K562 (cell line): Measurements from ENCODE around the gene GAL. TPM values are rescaled to one million over a fixed set of nuclear protein-coding genes. Genes with fewer than 3 reads are reported as not detected.

Experiments
- ATAC-seq: fragments of 200-7000 bp; cut with Tn5 transposase; 3 replicates; pipeline ENCODE4 v1.9.1; 2020; ENCODE audit warnings: moderate library complexity
- BruUV-seq: library from RNA; stranded (reverse); fragments of 400-500 nt; replicated peaks from 2 replicates; lab custom pipeline; 2021; lab: Mats Ljungman, UMichigan
- CTCF ChIA-PET: fragments of 300-600 bp; formaldehyde crosslinking; extraction: SDS; loops from one replicate; lab custom pipeline; 2021; ENCODE audit warnings: low intra/inter-chr PET ratio; lab: Yijun Ruan, JAX
- POLR2A ChIA-PET: fragments of 300-600, 350-650 bp; sonication (Branson Sonifier 250); formaldehyde crosslinking; extraction: SDS; loops from one replicate; lab custom pipeline; 2021; ENCODE audit warnings: antibody characterized with exemption, inconsistent platforms; lab: Yijun Ruan, JAX
- DNase-seq, 4 experiments: peaks; one replicate each; pipeline versions ENCODE4 v3.0.0 to v3.0.0-alpha.2; 2011 to 2018; ENCODE audit warnings: low spot score in 3 of 4, mixed read lengths in 3 of 4; ENCODE audit errors: extremely low read depth in 1 of 4
- FAIRE-seq: peaks from 2 replicates; lab custom pipeline; 2011; peaks lifted over from hg19 to GRCh38; lab: Jason Lieb, UNC
- H2AFZ ChIP-seq: 2 replicates; pipeline ENCODE4 v1.6.0; 2011; ENCODE audit warnings: low read depth, low read length, control low read depth, inconsistent platforms
- H3K27ac ChIP-seq: fragments of 200-600 bp; 3 replicates; pipeline ENCODE4 v1.8.0; 2011; ENCODE audit warnings: low read depth, mild to moderate bottlenecking, control low read depth, inconsistent platforms, low read length, moderate library complexity, mixed read lengths; ENCODE audit errors: extremely low read depth
- H3K27me3 ChIP-seq, 2 experiments: fragments of 300-600 bp in 1 of 2; 2 replicates in 1 of 2; 3 replicates in 1 of 2; pipeline versions ENCODE4 v1.6.0 to v1.8.0; 2011; ENCODE audit warnings: inconsistent platforms in 2 of 2, low read length in 2 of 2, mild to moderate bottlenecking in 1 of 2, mixed read lengths in 1 of 2, moderate library complexity in 1 of 2; ENCODE audit not compliant: control insufficient read depth in 2 of 2, insufficient read depth in 2 of 2
- H3K36me3 ChIP-seq: fragments of 300-600 bp; 3 replicates; pipeline ENCODE4 v1.8.0; 2011; ENCODE audit warnings: mild to moderate bottlenecking, low read length, inconsistent platforms; ENCODE audit not compliant: control insufficient read depth, insufficient read depth
- H3K4me1 ChIP-seq, 2 experiments: fragments of 200-600 bp in 1 of 2; replicated peaks in 1 of 2; 2 replicates in 1 of 2; 3 replicates in 1 of 2; pipeline versions ENCODE4 v1.5.1 to v1.8.0; 2011; ENCODE audit warnings: inconsistent platforms in 2 of 2, low read length in 2 of 2, mild to moderate bottlenecking in 1 of 2, mixed read lengths in 1 of 2, moderate library complexity in 1 of 2; ENCODE audit not compliant: control insufficient read depth in 2 of 2, insufficient read depth in 2 of 2
- H3K4me2 ChIP-seq: 2 replicates; pipeline ENCODE4 v1.6.1; 2011; ENCODE audit warnings: low read length, control low read depth, inconsistent platforms, mixed read lengths; ENCODE audit not compliant: insufficient read depth
- H3K4me3 ChIP-seq: fragments of 200-600 bp; sonication (generic), shearing (Covaris generic); 2 replicates; pipeline ENCODE4 v1.5.1; 2016; ENCODE audit warnings: control low read depth, inconsistent platforms
- H3K79me2 ChIP-seq: fragments of 200-600 bp; 3 replicates; pipeline ENCODE4 v1.8.0; 2011; ENCODE audit warnings: low read length, inconsistent platforms; ENCODE audit not compliant: control insufficient read depth, insufficient read depth
- H3K9ac ChIP-seq, 2 experiments: 2 replicates each; pipeline versions ENCODE4 v1.6.0 to v1.6.1; 2011; ENCODE audit warnings: low read depth in 2 of 2, low read length in 2 of 2, control low read depth in 1 of 2, inconsistent platforms in 1 of 2, mild to moderate bottlenecking in 1 of 2, mixed read lengths in 1 of 2; ENCODE audit not compliant: insufficient read depth in 1 of 2
- H3K9me1 ChIP-seq: one replicate; pipeline ENCODE4 v1.6.0; 2011; ENCODE audit warnings: inconsistent platforms, mild to moderate bottlenecking, low read length, moderate library complexity; ENCODE audit not compliant: control insufficient read depth, insufficient read depth
- H3K9me3 ChIP-seq: replicated peaks from 2 replicates; pipeline ENCODE4 v1.5.1; 2011; ENCODE audit warnings: low read depth, low read length, inconsistent platforms; ENCODE audit not compliant: control insufficient read depth, insufficient read depth
- H4K20me1 ChIP-seq: replicated peaks from 2 replicates; pipeline ENCODE4 v1.6.1; 2011; ENCODE audit warnings: low read length, inconsistent platforms, mixed read lengths; ENCODE audit not compliant: control insufficient read depth, insufficient read depth
- BRCA1 ChIP-seq, 2 experiments: fragments of 450-650 bp in 1 of 2; sonication (generic) in 1 of 2; formaldehyde crosslinking in 1 of 2; IDR thresholded peaks; 2 replicates each; pipeline versions ENCODE4 v1.5.0 to v1.6.1; 2017 to 2020; ENCODE audit warnings: mild to moderate bottlenecking in 1 of 2, missing genetic modification reagents in 1 of 2
- NR2C2 ChIP-seq, 2 experiments: fragments of 200-800 bp in 1 of 2; sonication (Bioruptor generic) in 1 of 2; sonication (generic) in 1 of 2; formaldehyde crosslinking in 1 of 2; IDR thresholded peaks; 2 replicates each; pipeline versions ENCODE4 v1.6.1 to v1.8.0; 2016 to 2022; ENCODE audit warnings: mild to moderate bottlenecking in 1 of 2, missing compliant biosample characterization in 1 of 2, missing genetic modification characterization in 1 of 2, missing genetic modification reagents in 1 of 2
- NR3C1 ChIP-seq: sonication (generic); formaldehyde crosslinking; IDR thresholded peaks from 2 replicates; pipeline ENCODE4 v1.8.1; 2022; ENCODE audit warnings: missing genetic modification reagents
- SRSF3 ChIP-seq: fragments of 200-400 bp; formaldehyde crosslinking; IDR thresholded peaks from 2 replicates; pipeline ENCODE4 v1.6.1; 2016; ENCODE audit warnings: mild to moderate bottlenecking, low read length, moderate library complexity; ENCODE audit not compliant: insufficient read depth
- YY1 ChIP-seq, 3 experiments: IDR thresholded peaks; 2 replicates each; pipeline ENCODE4 v1.6.1; 2011; ENCODE audit warnings: low read length in 2 of 3, mild to moderate bottlenecking in 2 of 3, moderate library complexity in 2 of 3, borderline replicate concordance in 1 of 3, control low read depth in 1 of 3, low read depth in 1 of 3; ENCODE audit not compliant: insufficient read depth in 3 of 3, insufficient replicate concordance in 2 of 3, control insufficient read depth in 1 of 3, insufficient read length in 1 of 3; ENCODE audit errors: extremely low read depth in 1 of 3
- WGBS: fragments of 100-300 bp; shearing (Covaris generic); methylation state at CpG from one replicate; pipeline ENCODE4 v1.1.6; 2016; ENCODE audit warnings: low coverage, mixed read lengths; ENCODE audit not compliant: insufficient coverage; ENCODE audit errors: missing lambda C conversion rate; 5-methylcytosine and 5-hydroxymethylcytosine counted together
- in situ Hi-C: fragments of 300-500 bp; cut with MboI; formaldehyde crosslinking; loops from 4 replicates; pipeline ENCODE4 v1.15.0; 2018; ENCODE audit warnings: inconsistent platforms, mixed read lengths
- intact Hi-C: fragments of 100-400 bp; cut with micrococcal nuclease; formaldehyde crosslinking; loops from 2 replicates; pipeline ENCODE4 v1.14.2; 2022
- polyA plus RNA-seq, 8 experiments: library from polyadenylated mRNA; depleted of rRNA in 4 of 8; stranded (reverse) in 5 of 8; unstranded in 3 of 8; fragments of >200 nt; fragmentation: Nextera tagmentation in 2 of 8; fragmentation: Illumina TruSeq in 1 of 8; extraction: Ambion mirVana in 2 of 8; extraction: Trizol in 1 of 8; gene quantifications; 2 replicates each; pipeline versions ENCODE4 v1.2.1 to v1.2.3, GENCODE V29; 2011 to 2014; ENCODE audit warnings: inconsistent platforms in 1 of 8, missing spikeins in 1 of 8
- total RNA-seq, 7 experiments: library from RNA; depleted of rRNA in 6 of 7; stranded (reverse); fragments of >200 nt in 6 of 7; fragmentation: Illumina TruSeq in 2 of 7; extraction: Trizol in 2 of 7; gene quantifications; 2 replicates each; pipeline versions ENCODE4 v1.2.1 to v1.2.3, GENCODE V29; 2011 to 2021; ENCODE audit warnings: low replicate concordance in 1 of 7

Gene GAL
- total and polyA plus RNA-seq, 9 of the 15 experiments (the other 6 are each of a cell fraction or from before 2014, with no cell fraction given) = 10.6 to 119 (median 36.3) TPM

GRCh38 chr11:68673306-68673945 lies 10.9 kb upstream of the GAL start:
- H3K4me2 ChIP-seq = no peak overlapping the region
- in situ Hi-C loops = no loop called here
- ChIA-PET CTCF (no interaction called here), POLR2A (interaction anchor here (1.3 to 1.8 kb wide), 4 partner anchors 9 to 18 kb away, joined by 3 to 8 read pairs (median 4); partner anchors contain the start of gene GAL)
- 17% methylated on average over 6 of the region's 6 CpGs for WGBS
- H3K4me3 ChIP-seq = no peak overlapping the region
- no peaks in the 10 kb centered on the region for H3K9me1 ChIP-seq
- DNase-seq = no peak
- no peaks in the 10 kb centered on the region for H3K79me2 ChIP-seq
- H3K27ac ChIP-seq = no peak overlapping the region
- peaks cover 0 to 25% of the 10 kb centered on the region in 2 experiments; a peak in 3 of 5 replicates for H3K4me1 ChIP-seq
- no peaks in the 10 kb centered on the region for H3K36me3 ChIP-seq
- no peak for ATAC-seq
- BruUV-seq = no TSS peak
- no peak overlapping the region for H2AFZ ChIP-seq
- intact Hi-C loops = no loop called here
- no peak overlapping the region for H3K9ac ChIP-seq
- H3K27me3 ChIP-seq = peaks cover 21 to 42% of the 10 kb centered on the region in 2 experiments
- TF ChIP-seq NR2C2 (CRISPR knock-in tag; IDR thresholded peaks at IDR 0.05) = no peak
- no peak for TF ChIP-seq NR2C2 (tag; IDR thresholded peaks at IDR 0.05)
- no peak for TF ChIP-seq NR3C1
- TF ChIP-seq YY1 (IDR thresholded peaks at IDR 0.05; ENCODE audit: borderline replicate concordance in 1 of 3, control insufficient read depth in 1 of 3, extremely low read depth in 1 of 3, insufficient read depth in 3 of 3, insufficient read length in 1 of 3, insufficient replicate concordance in 2 of 3, low read depth in 1 of 3, low read length in 2 of 3) = peak in 1 of 3 experiments; percentile 39
- TF ChIP-seq SRSF3 = no peak
- no peak for TF ChIP-seq BRCA1 (IDR thresholded peaks at IDR 0.05)
- TF ChIP-seq BRCA1 (CRISPR knock-in tag; IDR thresholded peaks at IDR 0.05) = no peak
- H3K9me3 ChIP-seq = no peaks in the 10 kb centered on the region
- no peak for FAIRE-seq
- H4K20me1 ChIP-seq = no peaks in the 10 kb centered on the region
